Ovary (tissue), 3 donors: ENCODE measurements around the gene CTDSP2.

Source experiments
- POLR2A ChIP-seq: fragments of 450-650 bp; IDR thresholded peaks from one replicate; pipeline ENCODE4 v1.6.1; 2017; ENCODE audit warnings: antibody characterized with exemption, mild to moderate bottlenecking, moderate library complexity
- TF ChIP-seq, protein P1 (sequence below), 3 donors: fragments of 450-650 bp in 2 of 3; fragments of 200-600 bp in 1 of 3; IDR thresholded peaks; one replicate each; pipeline versions ENCODE4 v1.5.1 to v1.8.0; 2016 to 2022; ENCODE audit warnings: antibody characterized with exemption in 3 of 3, mild to moderate bottlenecking in 1 of 3
- donor health status: DM: no; HTN: no; CAD: no.

DNA sequence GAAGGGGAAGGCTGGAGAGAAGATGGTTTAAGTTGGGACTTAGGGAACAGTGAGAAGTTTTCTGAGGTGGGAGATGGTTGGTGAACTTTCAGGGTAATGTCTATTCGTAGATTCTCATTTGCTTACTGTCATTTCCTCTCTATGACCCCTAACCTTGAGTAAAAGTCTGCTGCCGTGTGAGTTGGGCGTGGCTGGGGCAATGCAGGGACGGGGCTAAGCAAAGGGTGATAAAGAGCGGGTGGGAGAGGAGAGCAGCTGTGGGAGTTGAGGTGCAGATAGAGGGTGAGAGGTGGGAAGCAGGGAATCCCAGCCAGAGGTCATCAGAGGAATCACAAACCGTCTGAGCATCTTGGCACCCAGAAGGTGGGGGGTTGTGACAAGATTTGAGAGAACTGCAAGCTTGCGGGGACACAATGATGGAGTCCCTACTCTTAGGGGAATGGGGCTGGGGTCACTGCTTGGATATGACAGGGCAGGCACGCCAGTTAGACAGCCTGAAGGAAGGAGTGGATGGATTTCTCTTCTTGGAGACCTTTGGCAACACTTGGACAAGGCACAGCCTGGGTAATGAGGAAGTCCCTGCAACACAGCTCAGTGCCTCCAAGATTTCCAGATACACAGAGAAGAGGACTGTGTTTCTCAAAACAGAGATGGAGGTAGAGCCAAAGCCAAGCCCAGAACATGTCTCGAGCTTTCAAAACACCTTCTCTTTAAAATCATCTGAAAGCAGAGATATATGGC lies 45.9 kb upstream of the CTDSP2 start:
- TF ChIP-seq, protein P1, sequence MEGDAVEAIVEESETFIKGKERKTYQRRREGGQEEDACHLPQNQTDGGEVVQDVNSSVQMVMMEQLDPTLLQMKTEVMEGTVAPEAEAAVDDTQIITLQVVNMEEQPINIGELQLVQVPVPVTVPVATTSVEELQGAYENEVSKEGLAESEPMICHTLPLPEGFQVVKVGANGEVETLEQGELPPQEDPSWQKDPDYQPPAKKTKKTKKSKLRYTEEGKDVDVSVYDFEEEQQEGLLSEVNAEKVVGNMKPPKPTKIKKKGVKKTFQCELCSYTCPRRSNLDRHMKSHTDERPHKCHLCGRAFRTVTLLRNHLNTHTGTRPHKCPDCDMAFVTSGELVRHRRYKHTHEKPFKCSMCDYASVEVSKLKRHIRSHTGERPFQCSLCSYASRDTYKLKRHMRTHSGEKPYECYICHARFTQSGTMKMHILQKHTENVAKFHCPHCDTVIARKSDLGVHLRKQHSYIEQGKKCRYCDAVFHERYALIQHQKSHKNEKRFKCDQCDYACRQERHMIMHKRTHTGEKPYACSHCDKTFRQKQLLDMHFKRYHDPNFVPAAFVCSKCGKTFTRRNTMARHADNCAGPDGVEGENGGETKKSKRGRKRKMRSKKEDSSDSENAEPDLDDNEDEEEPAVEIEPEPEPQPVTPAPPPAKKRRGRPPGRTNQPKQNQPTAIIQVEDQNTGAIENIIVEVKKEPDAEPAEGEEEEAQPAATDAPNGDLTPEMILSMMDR (IDR thresholded peaks at IDR 0.05) = no peak
- TF ChIP-seq POLR2A = no peak
